SKM-1 treated with dmso at 0.1 percent for 144 hours (cell line): Measurements from ENCODE around the gene SLC22A13.
"Not testable (repeated sequence)": the region's sequence is repeated elsewhere in the genome, so short reads cannot be mapped to it uniquely, and the experiment has no call there.

ENCODE experiments used
- DNase-seq: peaks from one replicate; lab custom pipeline; 2025; ENCODE audit not compliant: unreplicated experiment; lab: John Stamatoyannopoulos, UW

The SLC22A13 gene

GRCh38 chr3:38264353-38264771, 1.2 kb upstream of the SLC22A13 start:
- no peak for DNase-seq

GRCh38 chr3:38264779-38265178, 833 bp upstream of the SLC22A13 start:
- DNase-seq, result no peak

GRCh38 chr3:38266810-38267209, 1.2 kb downstream of the SLC22A13 start:
- no peak for DNase-seq

- DNase-seq, result peak; percentile 21
Measured at GRCh38 chr3:38267662-38268061, 2.0 kb downstream of the SLC22A13 start.

GRCh38 chr3:38268087-38268486, 2.5 kb downstream of the SLC22A13 start:
- DNase-seq, result peak; percentile 35

GRCh38 chr3:38268522-38268921, 2.9 kb downstream of the SLC22A13 start:
- DNase-seq, result peak; percentile 77

- no peak for DNase-seq
Measured at GRCh38 chr3:38270606-38271005, 5.0 kb downstream of the SLC22A13 start.

- DNase-seq, result no peak
Measured at GRCh38 chr3:38271553-38271952, 5.9 kb downstream of the SLC22A13 start.

GRCh38 chr3:38274864-38275649, 9.4 kb downstream of the SLC22A13 start:
- no peak for DNase-seq

- no peak for DNase-seq
Measured at GRCh38 chr3:38275658-38276057, 10.0 kb downstream of the SLC22A13 start.

GRCh38 chr3:38276081-38276916, 10.7 kb downstream of the SLC22A13 start:
- no peak for DNase-seq

GRCh38 chr3:38276917-38277630, 11.5 kb downstream of the SLC22A13 start:
- DNase-seq, result no peak

- no peak for DNase-seq
Measured at GRCh38 chr3:38278841-38279240, 13.2 kb downstream of the SLC22A13 start.

GRCh38 chr3:38281895-38282686, 16.5 kb downstream of the SLC22A13 start, which contains the start of gene SLC22A14:
Gene SLC22A14, plus strand, starts transcription at chr3:38282294. Its CDS starts 23,733 bp downstream, at chr3:38306027.
- DNase-seq, result no peak

GRCh38 chr3:38283810-38284755, 18.5 kb downstream of the SLC22A13 start:
- DNase-seq, result no peak

GRCh38 chr3:38284756-38285150, 19.1 kb downstream of the SLC22A13 start:
- no peak for DNase-seq

GRCh38 chr3:38289286-38290217, 23.9 kb downstream of the SLC22A13 start:
- DNase-seq, result not testable (repeated sequence)

GRCh38 chr3:38297053-38297452, 31.4 kb downstream of the SLC22A13 start:
- not testable (repeated sequence) for DNase-seq
